NCI-H1930 (cell line): ENCODE measurements around the gene SIGLEC12.
A peak's percentile ranks its signal among the peaks of the same experiment; 100 is the strongest.
"Not testable (repeated sequence)": the region's sequence is repeated elsewhere in the genome, so short reads cannot be mapped to it uniquely, and the experiment has no call there.

ENCODE experiments used
- DNase-seq, 2 experiments: peaks; one replicate each; lab custom pipeline; 2025; lab: John Stamatoyannopoulos, UW

The SIGLEC12 gene

DNA sequence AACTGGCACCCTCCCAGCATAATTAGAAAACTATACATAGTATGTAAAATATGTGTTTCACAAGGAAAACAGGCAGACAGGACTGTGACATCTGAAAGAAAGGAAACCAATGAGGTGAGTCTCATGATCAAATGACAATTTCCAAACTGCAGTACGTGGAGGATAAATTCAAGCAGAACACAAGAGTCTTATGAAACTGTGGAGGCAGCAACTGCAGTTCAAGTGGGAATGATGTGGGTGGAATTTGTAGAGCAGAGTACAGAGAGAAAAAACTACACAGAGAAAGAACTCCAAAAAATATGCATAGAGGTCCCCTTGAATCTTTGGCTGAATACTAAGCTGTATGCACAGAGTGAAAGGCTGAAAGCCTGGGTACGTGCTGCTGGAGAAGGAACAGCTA is 20.2 kb upstream of the SIGLEC12 start:
- DNase-seq = no peak

DNA sequence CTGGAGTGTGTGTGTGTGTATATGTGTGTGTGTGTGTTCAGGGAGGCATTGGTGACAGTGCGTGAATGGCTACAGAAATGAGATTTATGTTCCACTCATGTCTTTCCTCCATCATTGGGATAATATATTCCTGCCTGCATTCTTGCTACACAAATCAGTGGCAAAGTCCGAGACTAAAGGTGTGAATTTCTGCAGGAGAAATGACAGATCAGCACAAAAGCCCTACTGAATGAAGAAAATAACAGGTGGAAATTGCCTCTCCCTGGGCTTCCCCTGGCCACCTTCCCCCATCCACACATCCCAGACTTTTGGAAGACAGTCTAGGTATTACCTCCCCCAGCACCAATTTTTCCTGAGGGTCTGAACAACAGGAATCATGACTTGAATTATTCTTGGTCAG is 19.8 kb upstream of the SIGLEC12 start:
- no peak for DNase-seq

DNA sequence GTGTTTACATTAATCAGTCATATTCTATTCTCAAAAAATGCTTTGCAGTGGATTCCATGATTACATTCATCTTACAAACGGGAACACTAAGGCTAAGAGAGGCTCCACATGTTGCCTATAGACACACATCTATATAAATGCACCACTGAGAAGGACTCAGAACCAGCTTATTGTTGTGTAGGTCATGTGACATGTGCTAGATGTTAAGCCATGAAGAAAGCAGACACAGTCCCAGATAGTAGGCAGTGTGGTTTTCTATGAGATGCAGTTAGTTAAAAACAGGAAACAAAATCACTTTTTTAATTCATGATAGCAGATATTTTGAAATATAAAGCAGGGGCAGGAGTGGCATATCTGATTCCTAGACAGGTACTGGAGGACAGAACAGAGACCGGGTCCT is 19.1 kb upstream of the SIGLEC12 start:
- no peak for DNase-seq

DNA sequence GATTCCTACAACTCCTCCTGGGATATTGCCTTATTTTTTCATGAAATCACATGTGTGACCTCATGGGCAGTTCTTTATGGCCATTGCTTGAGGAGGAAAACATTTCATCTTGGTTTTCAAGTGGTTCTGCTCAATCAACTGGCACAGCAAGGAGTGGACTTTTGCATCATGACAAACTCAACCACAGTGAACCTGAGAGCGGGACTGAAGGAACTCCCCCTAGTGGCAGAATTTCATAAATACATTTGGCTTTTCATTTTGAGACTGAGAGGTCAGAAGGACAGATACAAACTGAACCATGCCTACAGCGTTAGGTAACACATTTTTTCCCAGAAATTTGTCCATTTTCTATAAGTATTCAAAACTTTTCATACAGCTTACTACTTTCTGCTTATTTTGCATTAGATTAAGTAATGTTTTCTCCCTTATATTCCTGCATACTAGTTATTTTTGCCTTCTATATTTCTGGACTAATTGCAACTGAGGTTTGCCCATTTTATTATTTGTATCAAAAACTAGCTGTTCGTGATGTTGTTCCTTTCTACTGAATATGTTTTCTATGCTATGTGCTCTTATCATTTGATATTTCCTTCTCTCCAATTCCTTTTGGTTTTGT is 13.4 kb upstream of the SIGLEC12 start:
- DNase-seq = peak; percentile 25 to 55

DNA sequence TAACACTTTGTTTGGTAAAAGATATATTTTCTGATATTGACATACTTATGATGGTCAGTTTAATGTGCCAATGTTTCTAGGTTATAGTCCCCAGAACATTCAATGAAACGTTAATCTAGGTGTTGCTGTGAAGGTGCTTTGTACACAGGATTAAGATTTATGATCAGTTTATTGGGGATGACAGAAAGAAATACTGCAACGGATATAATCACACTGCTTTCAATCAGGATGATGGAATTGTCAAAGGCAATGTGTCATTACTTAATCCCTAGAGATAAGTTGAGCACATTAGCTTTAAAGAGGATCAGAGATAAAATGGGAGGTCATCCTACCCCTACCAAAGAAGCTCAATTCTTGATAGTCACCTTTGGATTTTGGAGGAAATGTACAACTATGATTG is 12.4 kb upstream of the SIGLEC12 start:
- DNase-seq = no peak

DNA sequence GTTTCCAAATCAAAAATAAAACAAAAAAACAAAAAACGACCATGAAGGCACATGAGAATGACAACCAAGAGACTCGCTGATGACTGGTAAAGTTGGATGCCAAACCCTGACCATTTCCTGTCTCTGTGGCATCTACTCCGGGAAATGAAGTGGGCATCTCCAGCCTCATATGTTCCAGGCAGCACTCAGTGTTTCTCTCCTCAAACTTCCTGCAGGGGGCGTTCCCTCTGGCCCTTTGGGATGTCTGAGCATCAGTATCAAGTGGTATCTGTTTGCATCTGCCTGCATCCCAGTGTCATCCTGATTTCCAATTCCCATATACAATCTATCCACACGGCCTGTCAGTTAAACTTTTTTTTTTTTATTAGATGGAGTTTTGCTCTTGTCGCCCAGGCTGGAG is 9.8 kb upstream of the SIGLEC12 start:
- DNase-seq = peak in 1 of 2 experiments; percentile 52

DNA sequence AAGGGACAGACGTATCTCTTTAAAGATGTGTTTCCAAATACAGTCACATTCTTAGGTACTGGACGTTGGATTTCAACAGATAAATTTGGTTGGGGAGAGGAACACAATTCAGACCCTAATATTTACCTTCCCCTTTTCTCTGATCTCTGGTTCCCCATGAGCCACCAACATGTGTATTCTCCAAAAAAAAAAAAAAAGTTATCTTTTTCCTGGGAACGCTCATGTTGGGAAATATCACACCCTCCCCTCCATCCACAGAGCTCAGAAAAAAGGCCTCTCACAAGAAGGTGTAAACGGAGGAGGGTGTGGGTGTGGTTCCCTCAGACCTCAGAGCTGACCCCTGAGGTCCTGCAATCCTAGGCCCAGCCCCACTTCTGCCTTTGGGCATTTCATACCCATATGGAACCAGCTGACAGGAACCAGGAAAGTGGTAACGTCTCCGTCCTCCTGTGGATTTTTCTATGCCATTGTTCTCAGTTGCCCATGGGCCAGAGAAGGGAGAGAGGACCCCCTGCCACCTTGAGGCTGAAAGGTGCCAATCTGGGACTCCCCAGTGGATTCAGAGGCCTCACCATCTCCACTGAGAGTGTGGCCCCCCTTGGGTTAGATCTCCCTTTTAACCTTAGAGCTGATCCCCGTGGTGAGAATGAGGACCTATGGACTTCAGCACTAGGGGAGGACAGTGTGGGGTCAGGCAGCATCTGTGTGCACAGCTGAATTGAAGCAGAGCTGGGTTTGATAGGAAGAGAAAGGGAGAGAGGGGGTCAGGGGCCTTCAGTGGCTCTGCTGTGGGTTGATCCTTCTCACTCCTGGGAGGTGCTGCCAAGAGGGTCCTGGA is 8.4 kb upstream of the SIGLEC12 start:
- DNase-seq = no peak

DNA sequence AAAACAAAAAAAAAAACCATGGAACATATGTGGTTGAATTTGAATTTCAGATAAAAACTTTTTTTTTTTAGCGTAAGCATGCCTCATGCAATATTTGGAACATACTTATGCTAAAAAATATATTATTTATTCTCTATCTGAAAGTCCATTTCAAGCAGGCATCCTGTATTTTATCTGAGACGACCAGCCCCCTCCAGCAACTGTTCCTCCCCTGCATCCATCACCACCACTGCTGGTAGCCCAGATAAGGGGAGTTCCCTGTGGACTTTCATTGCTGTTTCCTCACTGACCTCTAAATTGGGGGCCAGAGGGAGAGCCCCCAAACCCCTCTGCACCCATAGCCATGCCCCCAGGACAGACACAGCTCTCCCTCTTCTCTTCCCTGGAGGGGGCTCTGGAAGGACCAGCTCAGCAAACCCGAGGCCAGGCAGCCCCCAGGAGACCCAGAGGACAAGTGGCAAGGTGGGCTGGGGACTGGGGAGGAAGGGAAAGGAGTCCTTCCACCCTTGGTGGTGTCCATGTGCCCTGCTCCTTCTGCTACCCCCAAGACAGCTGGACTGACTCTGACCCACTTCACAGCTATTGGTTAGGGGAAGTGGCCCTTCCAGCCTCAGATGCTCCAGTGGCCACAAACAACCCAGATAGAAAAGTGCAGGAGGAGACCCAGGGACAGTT is 6.6 kb upstream of the SIGLEC12 start:
- DNase-seq = no peak

DNA sequence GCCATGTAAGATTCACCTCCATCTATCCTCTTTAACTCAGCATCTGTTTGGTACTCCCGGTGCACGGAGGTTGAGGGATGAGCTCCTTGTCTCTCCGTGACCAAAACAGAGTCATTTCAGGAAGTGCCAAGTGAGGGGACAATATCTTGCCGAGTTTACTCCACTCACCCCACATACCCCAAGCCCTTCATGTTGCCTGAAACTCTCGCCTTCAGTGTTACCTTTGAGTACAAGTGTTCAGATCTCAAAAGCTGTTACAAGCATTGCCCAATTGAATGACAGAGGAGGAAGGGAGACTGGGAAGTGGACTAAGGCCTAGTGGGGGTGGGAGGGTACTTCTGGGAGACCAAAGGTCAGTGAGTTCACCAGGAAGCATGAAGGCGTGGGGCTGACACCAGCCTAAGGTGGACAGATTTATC is 6.0 kb upstream of the SIGLEC12 start:
- no peak for DNase-seq

DNA sequence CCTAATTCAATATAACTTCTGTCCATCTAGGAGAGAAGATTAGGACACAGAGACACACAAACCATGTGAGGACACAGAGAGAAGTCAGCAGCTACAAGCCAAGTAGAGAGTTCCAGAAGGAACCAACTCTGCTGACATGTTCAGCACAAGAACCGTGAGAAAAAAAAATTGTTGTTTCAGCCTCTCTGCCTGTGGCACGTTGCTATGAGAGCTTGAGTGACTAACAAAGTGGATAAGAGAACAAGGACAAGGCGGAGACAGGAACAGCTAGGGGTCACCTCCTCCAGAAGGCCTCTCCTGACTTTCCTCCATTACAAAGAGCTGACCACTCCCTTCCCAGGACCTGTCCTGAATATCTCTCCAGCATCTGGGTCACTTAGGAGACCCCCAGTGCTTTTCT is 5.6 kb upstream of the SIGLEC12 start:
- DNase-seq = no peak

DNA sequence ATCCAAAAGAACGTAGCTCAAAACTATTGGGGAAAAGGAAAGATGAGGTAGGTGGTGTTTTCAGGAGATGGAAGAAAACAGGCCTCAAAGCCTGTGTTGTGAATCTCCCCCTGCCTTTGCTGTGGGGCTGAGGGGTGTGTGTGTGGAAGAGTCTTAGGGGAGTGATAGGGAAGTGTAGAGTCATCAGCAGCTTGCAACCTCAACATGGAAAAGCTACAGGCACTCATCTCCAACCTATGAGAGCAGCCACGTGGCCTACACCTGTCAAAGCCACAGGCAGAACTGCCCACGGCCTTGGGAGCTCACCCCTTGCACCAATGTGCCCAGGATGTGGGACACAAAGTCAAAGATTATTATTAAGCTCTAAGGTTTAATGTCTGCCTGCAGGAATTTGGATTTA is 4.3 kb upstream of the SIGLEC12 start:
- DNase-seq = no peak

DNA sequence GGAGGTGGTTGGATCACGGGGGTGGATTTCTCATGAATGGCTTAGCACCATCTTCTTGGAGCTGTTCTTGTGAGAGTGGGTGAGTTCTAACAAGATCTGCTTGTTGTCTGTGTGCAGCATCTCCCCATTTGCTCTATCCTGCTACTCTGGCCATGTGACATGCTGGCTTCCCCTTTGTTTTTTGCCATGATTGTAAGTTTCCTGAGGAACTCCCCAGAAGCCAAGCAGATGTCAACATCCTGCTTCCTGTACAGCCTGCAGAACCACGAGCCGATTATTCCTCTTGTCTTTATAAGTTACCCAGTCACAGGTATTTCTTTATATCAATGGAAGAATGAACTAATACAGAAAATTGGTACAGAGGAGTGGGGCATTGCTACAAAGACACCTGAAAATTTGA is 2.3 kb upstream of the SIGLEC12 start:
- no peak for DNase-seq

DNA sequence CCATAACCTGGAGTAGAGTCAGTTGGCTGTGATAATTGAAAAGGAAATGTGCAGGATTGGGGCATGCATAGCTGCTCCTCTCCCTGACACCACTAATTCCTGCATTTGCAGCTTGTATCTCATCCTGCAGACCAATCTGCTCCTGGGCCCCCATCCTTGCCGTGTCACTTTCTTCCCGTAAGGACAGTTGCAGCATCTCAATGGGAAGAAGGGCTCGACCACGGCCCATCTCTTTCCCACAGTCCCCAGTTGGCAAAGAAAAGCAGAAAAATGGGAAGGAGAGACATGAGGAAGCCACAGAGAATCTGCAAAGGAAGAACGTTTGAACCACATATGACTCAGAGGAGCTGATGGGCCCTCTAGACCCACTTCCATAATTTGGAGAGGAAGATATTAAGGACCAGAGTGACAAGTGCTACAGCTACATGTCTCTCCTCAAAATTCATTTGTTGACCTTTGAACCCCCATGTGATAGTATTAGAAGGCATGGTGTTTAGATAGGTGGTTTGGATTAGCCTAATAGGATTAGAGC is 1.8 kb upstream of the SIGLEC12 start:
- DNase-seq = no peak

DNA sequence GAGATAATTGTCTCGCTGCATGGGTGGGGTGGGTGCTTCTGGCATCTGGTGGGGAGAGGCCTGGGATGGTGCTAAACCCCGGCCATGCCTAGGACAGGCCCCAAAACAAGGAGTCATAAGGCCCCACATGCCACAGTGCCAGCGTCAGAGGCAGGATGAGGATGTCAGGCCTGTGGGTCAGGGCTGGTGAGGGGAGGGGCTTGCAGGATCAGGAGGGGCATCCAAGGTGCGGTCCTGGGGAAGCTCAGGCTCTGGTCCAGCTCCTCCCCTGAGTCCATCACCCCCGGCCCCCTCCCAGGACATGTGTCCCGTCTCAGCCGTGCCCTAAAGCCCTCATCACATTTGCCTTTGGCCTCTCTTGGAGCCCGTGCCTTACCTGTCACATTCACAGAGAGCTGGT is 669 bp downstream of the SIGLEC12 start:
- not testable (repeated sequence) for DNase-seq

DNA sequence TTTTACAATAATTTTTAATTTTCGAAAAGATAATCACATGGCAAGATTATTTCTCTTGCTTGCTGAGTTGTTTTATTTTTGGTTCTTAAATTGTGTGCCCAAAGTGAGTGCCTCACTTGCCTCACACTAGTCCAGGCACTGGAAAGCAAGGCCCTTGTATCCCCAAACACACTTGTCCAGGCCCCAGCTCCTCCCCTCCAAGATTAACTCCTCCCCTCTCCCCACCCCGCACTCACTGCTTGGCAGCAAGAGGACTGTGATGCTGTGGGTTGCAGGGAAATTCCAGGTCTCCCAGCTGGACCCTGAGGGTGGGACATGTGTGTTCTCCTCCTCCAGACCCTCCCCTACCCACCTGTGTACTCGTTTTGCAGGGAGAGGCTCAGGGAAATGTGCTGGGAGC is 3.9 kb downstream of the SIGLEC12 start:
- DNase-seq = no peak

DNA sequence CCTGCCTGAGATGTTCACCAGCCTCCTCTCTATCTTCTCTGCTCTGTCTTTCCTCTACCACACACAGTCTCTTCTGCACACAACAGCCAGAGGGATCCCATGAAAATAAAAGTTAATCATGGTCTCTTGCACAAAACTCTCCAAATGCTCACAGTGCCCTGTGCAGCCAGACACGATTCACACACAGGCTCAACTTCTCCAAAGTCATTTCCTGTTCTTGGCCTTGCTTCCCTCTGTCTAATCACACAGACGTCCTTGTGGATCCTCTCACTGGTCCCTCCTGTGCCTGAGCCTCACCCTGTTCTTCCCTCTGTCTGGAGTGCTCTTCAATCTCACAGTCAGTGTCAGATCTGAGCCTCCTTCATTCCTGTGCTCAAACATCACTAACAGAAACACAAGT is 7.8 kb downstream of the SIGLEC12 start:
- no peak for DNase-seq

DNA sequence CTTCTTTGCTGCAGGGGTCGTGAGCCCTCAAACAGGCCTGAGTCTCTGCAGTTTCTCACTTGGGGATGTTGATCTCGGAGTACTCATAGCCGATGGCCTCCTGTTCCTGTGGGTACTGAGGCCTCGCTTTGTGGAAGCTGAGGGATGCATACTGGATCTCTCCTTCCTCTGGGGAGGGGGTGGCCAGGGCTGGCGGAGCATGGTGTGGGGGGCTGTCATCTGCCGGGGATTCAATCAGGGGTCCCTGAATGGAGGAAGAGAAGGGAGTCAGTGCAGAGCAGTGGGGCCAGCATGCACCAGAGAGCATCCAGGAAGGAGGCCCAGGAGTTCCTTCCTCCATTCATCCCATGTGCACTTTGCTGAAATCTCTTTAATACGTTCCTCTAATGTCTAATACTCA is 10.0 kb downstream of the SIGLEC12 start:
- DNase-seq = no peak

DNA sequence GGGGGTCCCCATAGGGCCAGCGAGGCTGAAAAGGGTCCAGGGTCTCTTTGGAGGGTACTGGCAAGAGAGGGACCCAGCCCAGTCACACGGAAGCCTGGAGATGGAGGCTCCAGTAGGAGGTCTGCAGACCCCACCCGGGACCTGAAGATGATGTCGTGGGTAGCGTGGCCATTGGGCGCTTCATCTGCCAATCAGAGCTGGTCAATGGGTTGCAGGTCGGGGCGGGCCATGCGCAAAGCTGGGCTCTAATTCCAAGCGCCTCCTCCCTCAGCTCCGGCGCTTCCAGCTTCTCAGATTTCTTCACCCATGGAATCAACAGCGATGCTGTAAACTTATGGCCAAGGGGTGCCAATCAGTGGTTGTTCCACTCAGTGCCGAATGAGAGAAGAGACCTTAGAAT is 10.9 kb downstream of the SIGLEC12 start:
- DNase-seq = peak; percentile 32 to 78

DNA sequence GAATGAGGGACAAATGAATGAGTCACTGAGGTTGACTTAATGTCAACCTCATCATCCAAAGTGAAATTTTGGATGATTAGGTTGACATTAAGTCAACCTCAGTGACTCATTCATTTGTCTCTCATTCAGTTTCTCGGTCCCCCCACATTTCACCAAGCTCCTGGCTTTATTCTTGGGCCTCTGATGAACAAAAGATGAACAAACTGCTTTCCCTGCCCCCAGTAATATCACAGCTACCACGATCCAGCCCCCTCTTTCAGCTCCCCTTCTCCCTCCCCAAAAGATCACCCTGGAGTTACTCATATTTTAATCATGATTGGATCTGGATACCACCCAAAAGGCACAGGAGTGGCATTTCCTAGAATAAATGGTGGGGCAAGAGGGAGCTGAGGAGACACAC is 12.5 kb downstream of the SIGLEC12 start:
- DNase-seq = no peak

DNA sequence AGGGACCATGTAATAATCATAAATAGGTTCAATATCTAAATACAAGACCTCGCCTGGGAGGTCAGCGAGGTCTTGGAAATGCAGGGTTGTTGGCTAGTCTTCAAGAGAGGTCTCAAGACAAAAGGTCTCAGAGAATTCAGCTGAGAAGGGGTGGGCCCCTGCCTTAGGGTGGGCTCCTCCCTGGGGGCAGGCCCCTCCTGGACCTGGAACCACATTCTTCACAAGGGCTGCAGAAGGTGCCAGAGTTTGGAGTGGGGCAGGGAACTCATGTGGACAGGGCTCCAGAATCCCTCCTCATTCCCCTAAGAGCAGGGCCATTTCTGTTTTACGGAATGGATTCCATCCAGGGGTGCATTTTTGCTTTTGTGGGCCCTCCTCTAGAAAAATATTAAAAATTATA is 13.1 kb downstream of the SIGLEC12 start:
- no peak for DNase-seq

DNA sequence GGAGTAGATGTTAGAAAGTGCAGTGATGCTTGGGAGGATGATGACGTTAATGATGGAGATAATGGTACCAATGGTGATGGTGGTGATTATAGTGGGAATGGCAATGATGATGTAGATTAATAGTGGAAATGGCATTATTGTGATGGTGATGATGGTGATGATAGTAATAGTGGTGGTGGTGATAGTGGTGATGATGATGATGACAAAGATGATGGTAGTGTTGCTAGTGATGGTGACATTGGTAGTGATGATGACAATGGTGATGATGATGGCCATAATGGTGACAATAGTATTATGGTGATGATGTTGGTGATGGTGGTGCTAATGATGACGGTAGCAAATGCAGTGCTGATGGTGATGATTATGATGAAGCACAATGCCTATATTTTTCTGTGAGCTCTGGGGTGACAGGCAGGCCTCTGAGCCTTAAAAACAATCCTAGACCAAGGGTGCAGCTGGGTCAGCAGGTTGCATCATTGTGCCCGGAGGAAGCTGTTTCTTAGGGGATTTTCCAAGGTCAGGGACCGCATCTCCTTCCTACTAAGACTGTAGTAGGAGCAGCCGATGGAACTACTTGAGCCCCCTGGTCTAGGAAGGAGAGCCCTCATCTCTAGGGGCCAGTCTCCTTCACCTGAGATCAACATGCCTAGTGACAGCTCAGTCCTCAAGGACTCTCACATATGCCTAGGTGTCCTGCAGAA is 15.5 kb downstream of the SIGLEC12 start:
- DNase-seq = no peak

DNA sequence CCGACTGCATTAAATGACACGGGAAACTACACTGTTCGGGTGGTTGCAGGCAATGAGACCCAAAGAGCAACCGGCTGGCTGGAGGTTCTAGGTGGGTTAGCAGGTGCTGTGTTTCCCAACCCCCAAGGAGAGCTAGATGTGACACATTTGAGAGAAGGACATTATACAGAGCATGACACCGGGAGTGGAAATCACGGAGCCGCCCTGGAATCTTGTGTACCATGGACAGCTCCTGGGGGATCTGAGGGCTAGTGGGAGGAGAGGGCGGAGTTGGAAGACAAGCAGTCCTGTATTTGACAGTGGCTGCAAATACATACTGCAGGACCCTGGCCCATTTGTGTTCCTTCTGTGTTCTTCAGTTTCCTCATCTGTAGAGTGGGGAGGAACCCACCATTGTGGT is 21.0 kb downstream of the SIGLEC12 start:
- no peak for DNase-seq
